SIG-M5 treated with dmso at 0.1 percent for 504 hours (cell line): ENCODE measurements around the gene TSEN54.
A peak's percentile ranks its signal among the peaks of the same experiment; 100 is the strongest.

Source experiments
- DNase-seq: peaks from one replicate; lab custom pipeline; 2025; ENCODE audit not compliant: unreplicated experiment; lab: John Stamatoyannopoulos, UW

Gene TSEN54

DNA sequence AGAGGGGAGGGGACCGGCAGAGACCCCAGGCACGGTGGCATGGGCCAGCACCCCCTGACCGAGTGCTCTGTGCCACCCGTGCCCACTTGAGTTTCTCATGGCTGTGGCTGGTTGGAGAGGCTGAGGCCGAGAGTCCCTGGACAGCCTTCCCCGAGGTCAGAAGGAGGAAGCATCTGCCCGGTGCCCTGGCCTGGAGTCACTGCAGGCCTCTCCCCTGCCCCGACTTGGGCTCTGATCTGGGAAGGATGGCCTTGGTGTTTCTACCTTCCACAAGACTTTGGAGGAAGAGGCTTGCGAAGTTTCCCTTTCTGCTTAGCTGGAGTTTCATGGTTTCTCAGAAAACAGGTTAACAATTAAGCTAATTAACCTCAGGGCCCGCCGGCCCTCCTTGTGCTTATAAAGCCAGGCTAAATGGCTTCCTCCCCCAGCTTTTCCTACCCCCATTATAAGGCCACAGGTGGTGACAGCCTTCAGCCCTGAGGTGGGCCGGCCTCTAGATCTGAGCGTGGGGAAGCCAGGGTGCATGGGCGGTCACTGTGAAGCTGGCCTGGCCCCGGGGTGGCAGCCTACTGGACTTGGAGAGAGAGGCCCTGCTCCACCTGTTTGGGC, 26.5 kb downstream of the TSEN54 start:
- DNase-seq, result no peak

DNA sequence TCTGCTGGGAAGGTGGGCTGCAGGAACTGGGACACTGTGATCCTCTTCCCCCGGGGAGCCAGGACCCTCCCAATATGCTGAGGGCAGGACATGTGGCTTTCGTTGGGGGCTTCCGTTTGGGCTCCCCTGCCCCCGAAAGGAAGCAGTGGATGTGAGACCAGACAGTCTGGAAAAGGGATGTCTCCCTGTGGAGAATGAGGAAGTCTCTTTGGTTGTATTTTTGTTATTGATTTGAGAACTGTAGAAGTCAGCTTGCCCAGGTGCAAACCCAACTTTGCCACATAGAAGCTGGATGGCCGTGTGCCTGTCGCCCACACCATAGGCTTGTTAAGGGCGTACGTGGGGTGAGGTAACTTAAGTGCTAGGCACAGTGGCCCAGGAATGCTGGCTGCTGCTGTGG, 27.9 kb downstream of the TSEN54 start:
- DNase-seq, result no peak

DNA sequence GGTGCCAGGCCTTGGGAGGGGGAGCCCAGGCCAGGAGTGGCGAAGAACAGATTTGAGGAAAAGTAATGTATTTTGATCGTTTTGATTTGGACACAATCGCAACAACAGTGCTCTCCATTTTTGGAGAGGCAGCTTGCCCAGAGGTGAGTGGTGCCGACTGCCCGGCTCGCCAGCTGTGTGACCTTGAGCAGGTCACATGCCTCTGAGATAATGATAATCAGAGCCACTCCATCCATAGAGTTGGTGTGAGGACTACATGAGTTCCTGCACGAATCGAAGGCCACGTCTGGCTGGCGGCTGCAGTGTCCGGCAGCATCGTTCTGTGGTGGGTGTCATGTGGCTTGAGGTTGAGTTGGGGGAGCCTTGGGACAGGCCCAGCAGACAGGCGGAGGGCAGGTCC, 29.9 kb downstream of the TSEN54 start:
- DNase-seq, result no peak

- no peak for DNase-seq
Measured at GRCh38 chr17:75547091-75547490, 30.8 kb downstream of the TSEN54 start.

DNA sequence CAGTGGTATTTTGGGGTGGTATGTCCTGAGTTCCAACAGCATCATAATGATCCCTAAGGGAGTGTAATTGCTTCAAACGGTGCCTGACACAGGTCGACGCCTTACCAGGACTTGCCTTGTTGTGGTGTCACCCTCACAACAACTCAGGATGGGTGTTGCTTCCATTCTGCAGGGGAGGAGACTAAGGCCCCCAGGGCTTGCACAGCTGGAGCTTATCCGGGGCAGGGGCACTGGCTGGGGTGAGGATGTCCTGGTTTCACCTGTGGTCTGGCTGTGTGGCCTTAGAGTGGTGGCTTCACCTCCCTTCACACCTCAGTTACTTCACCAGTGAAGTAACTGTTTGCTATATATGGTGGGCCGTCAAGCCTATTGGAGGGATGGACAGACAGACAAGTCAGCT, 32.5 kb downstream of the TSEN54 start:
- no peak for DNase-seq

GRCh38 chr17:75549246-75550138, 33.2 kb downstream of the TSEN54 start:
- peak; percentile 87 for DNase-seq

DNA sequence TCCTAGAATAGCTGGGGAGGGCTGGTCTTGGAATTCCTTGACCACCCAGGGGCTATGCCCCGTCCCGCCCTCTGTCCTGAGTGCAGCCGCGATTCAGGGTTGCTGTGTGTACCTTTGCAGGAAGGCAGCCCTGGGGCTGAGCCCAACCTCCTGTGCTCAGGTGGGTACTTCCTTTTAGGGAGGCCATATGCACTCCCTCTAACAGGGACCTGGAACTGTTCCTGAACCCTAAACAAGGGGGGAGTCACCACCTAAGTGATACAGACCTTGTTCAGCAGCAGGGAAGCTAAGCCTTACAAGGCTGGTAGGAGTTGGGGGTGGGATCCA, 33.8 kb downstream of the TSEN54 start:
- no peak for DNase-seq

- no peak for DNase-seq
Measured at GRCh38 chr17:75551266-75551665, 34.9 kb downstream of the TSEN54 start.

DNA sequence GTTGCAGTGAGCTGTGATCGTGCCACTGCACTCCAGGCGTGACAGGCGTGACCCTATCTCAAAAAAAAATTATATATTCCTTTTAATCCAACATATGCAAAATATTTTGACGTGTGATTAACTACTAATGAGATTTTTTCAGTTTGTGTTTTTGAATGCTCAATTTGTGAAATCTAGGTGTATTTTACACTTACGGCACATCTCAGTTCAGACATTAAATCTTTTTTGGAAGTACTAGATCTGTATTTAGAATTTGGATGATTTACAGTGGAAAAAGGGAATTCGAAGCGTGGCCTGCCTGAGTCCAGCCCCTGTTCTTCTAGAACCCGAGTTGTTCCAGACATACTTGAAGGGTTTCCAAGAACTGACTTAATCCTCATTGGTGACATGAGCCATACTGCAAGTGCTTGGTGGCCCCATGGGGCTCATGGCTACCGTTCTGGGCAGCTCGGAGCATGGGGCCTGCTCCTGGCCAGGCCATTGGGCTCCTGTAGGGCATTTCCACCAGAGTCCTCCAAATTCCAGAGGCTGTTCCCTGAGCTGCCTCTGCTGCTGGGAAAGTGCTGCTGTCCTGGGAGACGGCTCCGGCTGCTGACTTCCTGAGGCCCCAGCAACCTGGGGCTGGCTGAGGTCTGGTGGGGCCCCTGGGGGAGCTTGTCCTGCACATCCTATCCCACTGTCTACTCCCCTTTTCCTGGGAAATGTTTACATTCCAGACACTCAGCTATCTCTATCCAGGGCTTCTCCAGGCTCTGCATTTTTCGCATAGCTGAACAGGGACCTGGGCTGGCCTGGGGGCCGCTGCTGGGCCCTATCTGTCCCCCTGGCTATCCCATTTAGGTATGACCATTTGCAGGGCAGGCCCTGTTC, 36.3 kb downstream of the TSEN54 start:
- no peak for DNase-seq

GRCh38 chr17:75553295-75554110, 37.2 kb downstream of the TSEN54 start:
- DNase-seq, result no peak

GRCh38 chr17:75555679-75556153, 39.4 kb downstream of the TSEN54 start:
- DNase-seq, result no peak

DNA sequence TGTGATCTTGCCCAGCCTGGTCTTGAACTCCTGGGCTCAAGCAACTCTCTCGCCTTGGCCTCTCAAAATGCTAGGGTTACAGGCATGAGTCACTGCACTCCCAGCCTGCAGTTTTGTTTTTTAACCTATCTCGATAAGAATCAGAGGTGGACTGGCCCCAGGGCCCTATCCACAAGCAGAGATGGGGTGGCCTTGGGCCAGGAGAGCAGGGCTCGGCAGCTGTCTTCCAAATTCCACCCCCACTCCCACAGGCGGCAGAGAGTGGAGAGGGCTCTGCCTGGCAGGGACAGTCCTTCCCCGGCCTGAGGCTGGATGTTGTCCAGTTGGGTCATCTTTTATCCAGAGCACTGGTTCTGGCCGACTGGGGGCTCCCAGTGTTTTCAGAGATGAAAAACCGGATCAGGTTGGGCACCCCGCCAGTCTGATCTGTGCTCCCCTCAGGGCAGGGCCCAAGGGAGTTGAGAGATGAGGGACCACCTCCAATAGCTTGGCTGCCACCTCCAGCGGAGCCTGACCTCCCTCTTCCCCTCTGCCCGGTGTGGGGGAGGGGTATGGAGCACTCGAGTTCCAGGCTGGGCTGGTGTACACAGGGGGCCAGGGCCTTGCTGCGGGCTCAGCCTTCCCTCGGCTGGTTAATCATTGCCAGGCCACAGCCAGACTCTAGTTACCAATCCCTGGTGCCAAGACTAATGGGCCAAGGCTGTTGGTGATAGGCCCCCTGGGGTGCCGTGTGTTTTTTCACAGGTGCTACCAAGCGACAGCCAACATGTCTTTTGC, 40.9 kb downstream of the TSEN54 start:
- peak; percentile 51 for DNase-seq

- DNase-seq, result no peak
Measured at GRCh38 chr17:75557852-75558665, 41.7 kb downstream of the TSEN54 start.

DNA sequence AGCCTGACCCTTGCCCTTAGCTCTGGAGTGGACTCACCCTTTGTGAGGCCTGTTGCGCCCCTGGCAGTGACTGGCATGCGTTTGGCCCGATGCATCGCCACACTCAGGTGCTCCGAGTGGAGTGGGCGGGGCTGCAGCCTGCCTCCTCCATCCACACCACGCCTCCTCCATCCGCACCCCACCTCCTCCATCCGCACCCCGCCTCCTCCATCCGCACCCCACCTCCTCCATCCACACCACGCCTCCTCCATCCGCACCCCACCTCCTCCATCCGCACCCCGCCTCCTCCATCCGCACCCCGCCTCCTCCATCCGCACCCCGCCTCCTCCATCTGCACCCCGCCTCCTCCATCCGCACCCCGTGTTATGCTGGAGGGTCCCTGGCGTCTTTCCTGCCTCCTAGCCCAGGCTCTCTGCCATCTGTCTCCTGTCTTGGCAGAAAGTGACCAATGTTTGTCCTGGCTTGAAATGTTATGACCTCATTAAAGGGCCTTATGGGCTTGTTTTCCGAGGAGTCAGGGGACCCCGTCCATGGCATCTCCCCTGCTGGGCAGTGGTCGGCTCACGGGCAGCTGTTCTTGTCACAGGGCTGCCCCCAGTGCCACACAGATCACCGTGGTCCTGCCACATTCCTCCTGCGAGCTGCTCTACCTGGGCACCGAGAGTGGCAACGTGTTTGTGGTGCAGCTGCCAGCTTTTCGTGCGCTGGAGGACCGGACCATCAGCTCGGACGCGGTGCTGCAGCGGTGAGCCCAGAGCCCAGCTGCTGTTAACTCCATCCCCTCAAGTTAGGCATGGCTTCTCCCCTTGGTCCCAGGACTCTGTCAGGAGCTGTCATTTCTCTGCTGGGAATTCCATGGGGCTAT, 42.6 kb downstream of the TSEN54 start:
- no peak for DNase-seq

GRCh38 chr17:75559958-75560533, 43.7 kb downstream of the TSEN54 start:
- no peak for DNase-seq

- no peak for DNase-seq
Measured at GRCh38 chr17:75561927-75562603, 45.7 kb downstream of the TSEN54 start.

DNA sequence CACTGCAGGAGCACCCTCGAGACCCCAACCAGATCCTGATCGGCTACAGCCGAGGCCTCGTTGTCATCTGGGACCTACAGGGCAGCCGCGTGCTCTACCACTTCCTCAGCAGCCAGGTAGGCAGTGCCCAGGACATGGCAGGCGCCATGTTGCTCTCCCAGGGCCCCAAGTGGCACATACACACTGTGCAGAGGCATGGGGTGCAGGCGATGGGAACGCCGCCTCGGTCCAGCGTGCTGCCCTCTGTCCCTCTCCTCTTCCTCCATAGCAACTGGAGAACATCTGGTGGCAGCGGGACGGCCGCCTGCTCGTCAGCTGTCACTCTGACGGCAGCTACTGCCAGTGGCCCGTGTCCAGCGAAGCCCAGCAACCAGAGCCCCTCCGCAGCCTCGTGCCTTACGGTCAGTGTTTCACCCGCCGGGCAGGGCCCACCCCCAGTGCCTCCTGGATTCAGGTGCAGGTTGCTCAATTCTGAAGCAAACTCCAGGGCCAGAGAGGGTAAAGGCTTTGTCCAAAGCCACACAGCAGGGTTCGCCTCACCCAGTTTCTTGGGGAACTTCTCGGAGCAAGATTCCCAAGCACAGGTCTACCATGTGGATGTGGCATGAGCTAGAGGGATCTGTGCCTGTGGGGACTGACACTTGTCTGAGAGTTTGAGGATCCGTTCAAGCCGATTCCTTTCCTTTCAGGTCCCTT, 46.9 kb downstream of the TSEN54 start:
- DNase-seq, result no peak
